ENCODE results near the gene PEA15. TPM values are rescaled to one million over a fixed set of nuclear protein-coding genes. Genes with fewer than 3 reads are reported as not detected.

PEA15 gene
- total RNA-seq, 1 experiment from 2014 or later, result 51.9 TPM

GRCh38 chr1:160221089-160221488, 15.9 kb downstream of the PEA15 start:
- in situ Hi-C loops (cut with HindIII; ENCODE audit: low pct_unique_long_range_greater_than_20kb, low sequenced_read_pairs), result no loop called here
- no peak for DNase-seq (ENCODE audit: low read depth, low spot score)

GRCh38 chr1:160222546-160222945, 17.4 kb downstream of the PEA15 start:
- DNase-seq (ENCODE audit: low read depth, low spot score), result no peak
- in situ Hi-C loops (cut with HindIII; ENCODE audit: low pct_unique_long_range_greater_than_20kb, low sequenced_read_pairs), result no loop called here

- in situ Hi-C loops (cut with HindIII; ENCODE audit: low pct_unique_long_range_greater_than_20kb, low sequenced_read_pairs), result no loop called here
- DNase-seq (ENCODE audit: low read depth, low spot score), result no peak
Measured at GRCh38 chr1:160224606-160225005, 19.4 kb downstream of the PEA15 start.

DNA sequence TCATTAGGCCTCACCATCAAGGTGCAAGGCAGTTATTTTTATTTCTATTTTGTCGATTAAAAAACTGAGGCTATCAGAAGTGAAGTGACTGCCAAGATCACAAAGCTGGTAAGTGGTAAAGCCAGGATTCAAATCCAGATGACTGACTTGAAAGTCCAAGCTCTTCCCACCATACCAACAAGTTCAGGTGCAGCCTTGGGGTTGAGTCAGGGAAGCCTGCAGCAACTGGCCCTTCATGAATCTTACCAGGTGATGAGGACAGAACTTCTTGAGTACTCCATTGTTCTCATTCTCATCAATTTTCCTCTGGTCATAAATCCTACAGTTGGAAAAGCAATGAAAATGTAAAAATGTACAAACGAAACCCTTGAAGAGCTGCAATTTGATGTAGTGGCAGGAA, 20.2 kb downstream of the PEA15 start:
- no peak for DNase-seq (ENCODE audit: low read depth, low spot score)
- in situ Hi-C loops (cut with HindIII; ENCODE audit: low pct_unique_long_range_greater_than_20kb, low sequenced_read_pairs), result no loop called here

DNA sequence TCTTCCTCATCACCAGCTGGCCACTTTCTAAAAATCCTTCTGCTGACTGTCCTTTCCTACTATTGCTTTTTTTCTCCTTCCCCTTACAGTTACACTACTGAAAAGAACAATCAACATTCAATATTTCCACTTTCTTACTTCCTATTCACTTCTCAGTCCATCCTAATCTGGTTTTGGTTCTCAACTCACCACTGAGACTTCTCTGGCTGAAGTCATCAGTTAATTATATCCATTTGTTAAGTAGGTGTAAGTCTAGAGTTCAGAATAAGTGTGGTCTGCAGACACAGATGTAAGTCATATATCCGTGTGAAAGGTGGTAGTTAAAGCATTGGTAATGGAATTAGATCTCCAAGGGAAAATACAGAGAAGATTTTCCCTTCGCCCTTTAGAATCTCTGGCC, 21.4 kb downstream of the PEA15 start:
- no peak for DNase-seq (ENCODE audit: low read depth, low spot score)
- in situ Hi-C loops (cut with HindIII; ENCODE audit: low pct_unique_long_range_greater_than_20kb, low sequenced_read_pairs), result no loop called here

- in situ Hi-C loops (cut with HindIII; ENCODE audit: low pct_unique_long_range_greater_than_20kb, low sequenced_read_pairs), result no loop called here
- DNase-seq (ENCODE audit: low read depth, low spot score), result no peak
Measured at GRCh38 chr1:160227034-160227433, 21.9 kb downstream of the PEA15 start.

DNA sequence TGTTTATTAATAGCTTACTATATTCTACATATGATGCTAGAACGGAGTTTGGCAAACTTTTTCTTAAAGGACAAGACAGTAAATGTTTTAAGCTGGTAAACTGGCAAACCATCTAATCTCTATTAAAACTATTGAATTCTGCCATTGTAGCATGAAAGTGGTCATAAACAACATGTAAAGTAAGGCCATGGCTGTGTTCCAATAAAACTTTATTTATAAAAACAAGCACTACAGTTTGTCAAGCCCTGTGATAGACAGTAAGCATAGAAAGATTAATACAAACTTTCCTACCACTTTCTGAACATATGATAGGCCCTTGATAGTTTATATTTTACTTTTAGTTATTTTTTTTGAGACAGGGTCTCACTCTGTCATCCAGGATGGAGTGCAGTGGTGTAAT, 22.4 kb downstream of the PEA15 start:
- in situ Hi-C loops (cut with HindIII; ENCODE audit: low pct_unique_long_range_greater_than_20kb, low sequenced_read_pairs), result no loop called here
- no peak for DNase-seq (ENCODE audit: low read depth, low spot score)

DNA sequence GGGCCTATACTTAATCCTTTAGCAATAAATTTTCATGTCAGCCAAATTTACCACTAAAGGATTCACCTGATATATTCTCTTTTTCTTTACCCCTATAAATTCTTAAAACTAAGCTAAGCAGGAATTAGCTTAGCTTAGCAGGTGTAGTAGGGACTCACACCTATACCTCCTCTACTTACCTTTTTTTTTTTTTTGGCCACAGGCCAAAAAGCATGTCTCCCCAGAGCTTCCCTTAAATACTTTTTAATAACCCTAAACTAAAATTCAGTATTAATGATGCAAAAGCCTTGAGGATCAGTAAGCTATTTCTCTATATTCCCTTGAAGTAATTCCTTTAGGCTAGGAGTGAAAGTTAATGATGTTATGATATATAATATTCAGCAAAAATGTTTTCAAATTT, 23.2 kb downstream of the PEA15 start:
- no peak for DNase-seq (ENCODE audit: low read depth, low spot score)
- in situ Hi-C loops (cut with HindIII; ENCODE audit: low pct_unique_long_range_greater_than_20kb, low sequenced_read_pairs), result no loop called here

DNA sequence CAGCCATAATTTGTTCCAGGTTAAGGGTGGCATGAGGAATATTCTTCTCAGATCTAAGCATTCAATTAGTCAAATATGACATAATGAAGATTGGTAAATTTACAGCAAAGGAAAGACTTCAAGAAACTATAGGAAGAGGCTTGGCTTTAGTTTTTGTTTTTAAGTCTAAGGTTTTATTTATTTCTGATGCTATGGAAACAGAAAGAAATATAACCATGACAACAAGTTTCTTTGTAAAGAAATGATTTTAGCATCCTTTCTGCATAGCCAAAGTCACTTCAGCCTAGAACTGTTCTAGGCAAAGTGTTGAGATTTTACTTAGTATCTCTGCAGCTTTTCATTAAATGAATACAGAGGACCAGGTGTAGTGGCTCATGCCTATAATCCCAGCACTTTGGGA, 27.7 kb downstream of the PEA15 start:
- in situ Hi-C loops (cut with HindIII; ENCODE audit: low pct_unique_long_range_greater_than_20kb, low sequenced_read_pairs), result no loop called here

DNA sequence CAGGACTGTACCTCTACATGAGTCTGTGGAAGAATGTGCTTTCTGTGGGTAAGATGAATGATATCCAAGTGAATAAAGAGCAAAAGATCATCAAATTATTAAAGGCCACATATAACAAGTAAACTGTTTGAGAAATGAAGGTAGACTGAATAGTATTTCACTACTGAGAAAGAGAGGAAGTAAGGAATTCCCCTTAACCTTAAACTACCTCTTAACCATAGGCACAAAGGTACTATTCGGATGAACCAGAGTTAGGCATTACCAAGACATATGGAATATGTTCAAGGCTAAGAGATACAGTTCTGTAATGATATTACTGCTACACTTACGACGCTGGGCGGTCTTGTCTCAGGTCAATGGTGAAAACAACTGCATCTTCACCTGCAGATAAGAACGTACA, 31.6 kb downstream of the PEA15 start:
- no peak for DNase-seq (ENCODE audit: low read depth, low spot score)
- in situ Hi-C loops (cut with HindIII; ENCODE audit: low pct_unique_long_range_greater_than_20kb, low sequenced_read_pairs), result no loop called here

More for the DNA sequence above, 27.7 kb downstream of the PEA15 start:
- DNase-seq (ENCODE audit: low read depth, low spot score), result no peak

DNA sequence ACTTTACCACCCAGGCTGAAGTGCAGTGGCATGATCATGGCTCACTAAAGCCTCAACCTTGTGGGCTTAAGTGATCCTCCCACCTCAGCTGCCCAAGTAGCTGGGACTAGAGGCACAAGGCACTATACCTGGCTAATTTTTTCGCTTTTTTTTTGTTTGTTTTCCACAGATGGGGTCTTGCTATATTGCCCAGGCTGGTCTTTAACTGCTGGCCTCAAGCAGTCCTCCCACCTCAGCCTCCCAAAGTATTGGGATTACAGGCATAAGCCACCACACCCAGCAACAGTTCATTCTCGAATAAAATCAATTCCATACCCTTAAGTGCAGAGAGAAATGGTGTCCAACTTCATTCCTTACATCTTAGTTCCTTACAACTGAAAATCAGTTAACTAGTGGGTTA, 32.4 kb downstream of the PEA15 start:
- DNase-seq (ENCODE audit: low read depth, low spot score), result no peak
- in situ Hi-C loops (cut with HindIII; ENCODE audit: low pct_unique_long_range_greater_than_20kb, low sequenced_read_pairs), result no loop called here

- in situ Hi-C loops (cut with HindIII; ENCODE audit: low pct_unique_long_range_greater_than_20kb, low sequenced_read_pairs), result no loop called here
- DNase-seq (ENCODE audit: low read depth, low spot score), result no peak
Measured at GRCh38 chr1:160238408-160238807, 33.2 kb downstream of the PEA15 start.

DNA sequence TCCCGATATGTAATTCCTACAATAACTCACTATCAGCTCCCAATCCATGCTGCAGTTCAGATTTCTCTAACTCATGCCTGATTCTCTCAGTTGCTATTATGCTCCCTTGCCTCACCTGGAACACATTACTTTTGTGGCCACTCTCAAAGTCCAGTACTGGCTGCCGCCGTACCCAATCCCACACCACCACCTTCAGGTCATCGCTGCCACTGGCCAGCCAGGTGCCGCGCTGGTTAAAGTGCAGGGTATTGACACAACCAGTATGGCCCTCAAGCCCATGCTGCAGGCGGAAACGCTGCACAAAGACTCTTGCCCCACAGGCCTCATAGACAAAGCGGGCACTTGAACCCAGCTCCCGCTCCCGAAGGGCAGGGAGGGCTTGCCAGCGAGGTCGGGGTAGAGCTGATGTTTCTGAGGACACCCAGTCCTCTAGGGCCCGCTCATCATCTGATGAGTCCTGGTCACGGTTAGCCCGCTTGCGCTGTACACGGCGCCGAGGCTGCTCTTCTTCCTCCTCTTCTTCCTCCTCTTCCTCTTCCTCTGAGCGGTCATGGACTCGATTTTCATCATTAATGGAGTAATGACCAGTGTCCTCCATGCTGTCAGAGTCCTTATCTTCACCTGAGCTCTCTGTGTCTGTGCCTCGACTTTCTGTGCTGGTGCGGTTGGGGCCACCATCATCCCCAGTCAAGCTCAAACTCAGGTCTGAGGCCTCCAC, 34.6 kb downstream of the PEA15 start:
- DNase-seq (ENCODE audit: low read depth, low spot score), result no peak

GRCh38 chr1:160243767-160244166, 38.6 kb downstream of the PEA15 start:
- in situ Hi-C loops (cut with HindIII; ENCODE audit: low pct_unique_long_range_greater_than_20kb, low sequenced_read_pairs), result no loop called here
- DNase-seq (ENCODE audit: low read depth, low spot score), result no peak

More for the DNA sequence above, 34.6 kb downstream of the PEA15 start:
- in situ Hi-C loops (cut with HindIII; ENCODE audit: low pct_unique_long_range_greater_than_20kb, low sequenced_read_pairs), result no loop called here

GRCh38 chr1:160244209-160244608, 39.0 kb downstream of the PEA15 start:
- in situ Hi-C loops (cut with HindIII; ENCODE audit: low pct_unique_long_range_greater_than_20kb, low sequenced_read_pairs), result no loop called here

DNA sequence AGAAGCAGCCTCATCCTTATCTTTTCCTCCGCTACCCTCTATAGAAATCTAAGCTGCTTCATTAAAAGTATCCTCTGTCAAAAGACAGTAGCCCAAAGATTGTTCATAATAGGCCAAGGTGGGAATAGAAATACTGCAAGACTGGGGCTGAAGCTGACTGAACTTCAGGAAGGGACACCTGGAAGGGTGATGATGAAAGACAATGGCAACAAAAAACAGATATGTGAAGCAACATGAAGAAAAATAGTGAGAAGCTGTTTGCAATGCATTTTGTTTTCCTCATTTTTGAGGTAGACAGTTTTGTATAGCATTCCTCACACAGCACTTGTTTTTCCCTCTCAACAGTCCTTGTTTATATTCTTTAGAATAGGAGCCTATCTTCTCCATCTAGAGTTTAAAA, 40.2 kb downstream of the PEA15 start:
- in situ Hi-C loops (cut with HindIII; ENCODE audit: low pct_unique_long_range_greater_than_20kb, low sequenced_read_pairs), result no loop called here
- DNase-seq (ENCODE audit: low read depth, low spot score), result no peak

More at GRCh38 chr1:160244209-160244608, 39.0 kb downstream of the PEA15 start:
- no peak for DNase-seq (ENCODE audit: low read depth, low spot score)

DNA sequence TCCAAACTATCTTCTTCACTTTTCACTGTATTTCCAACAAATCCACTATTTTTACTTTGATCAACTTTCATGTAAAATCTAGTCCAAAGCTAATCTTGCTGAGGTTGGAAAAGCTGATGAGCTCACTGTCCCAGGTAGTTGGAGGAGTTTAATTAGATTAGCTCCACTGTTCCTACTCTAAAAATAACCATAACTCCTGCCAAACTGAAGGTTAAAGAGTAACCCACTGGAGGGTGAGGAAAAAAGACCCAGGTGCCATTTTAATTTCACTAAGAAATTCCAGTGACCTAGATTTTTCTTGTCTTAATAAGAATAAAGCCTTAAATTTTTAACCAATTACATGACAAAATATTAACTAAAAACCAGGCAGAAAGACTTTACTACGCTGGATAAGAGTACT, 41.9 kb downstream of the PEA15 start:
- no peak for DNase-seq (ENCODE audit: low read depth, low spot score)
- in situ Hi-C loops (cut with HindIII; ENCODE audit: low pct_unique_long_range_greater_than_20kb, low sequenced_read_pairs), result no loop called here

DNA sequence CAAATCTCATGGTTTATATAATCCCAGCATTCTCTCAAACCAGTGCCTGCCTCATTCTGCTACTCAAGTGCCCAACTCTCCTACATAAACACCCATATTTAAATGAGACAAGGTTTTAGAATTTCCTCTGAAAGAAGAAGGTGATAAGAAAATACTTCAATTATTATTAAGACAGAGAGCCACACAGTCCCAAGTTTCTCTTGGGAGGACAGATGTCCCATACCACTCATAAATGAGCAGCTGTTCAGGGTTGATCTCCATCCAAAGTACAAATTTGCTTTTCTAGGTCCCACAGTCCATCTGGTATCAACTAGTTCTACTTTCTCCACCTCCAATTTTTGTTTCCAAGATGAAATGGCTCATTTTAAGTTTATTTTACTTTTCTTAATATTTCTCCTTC, 45.8 kb downstream of the PEA15 start:
- no peak for DNase-seq (ENCODE audit: low read depth, low spot score)
- in situ Hi-C loops (cut with HindIII; ENCODE audit: low pct_unique_long_range_greater_than_20kb, low sequenced_read_pairs), result loop anchor here (10.0 kb wide), 1 partner anchor 146 kb away; no protein-coding TSS in a partner anchor

DNA sequence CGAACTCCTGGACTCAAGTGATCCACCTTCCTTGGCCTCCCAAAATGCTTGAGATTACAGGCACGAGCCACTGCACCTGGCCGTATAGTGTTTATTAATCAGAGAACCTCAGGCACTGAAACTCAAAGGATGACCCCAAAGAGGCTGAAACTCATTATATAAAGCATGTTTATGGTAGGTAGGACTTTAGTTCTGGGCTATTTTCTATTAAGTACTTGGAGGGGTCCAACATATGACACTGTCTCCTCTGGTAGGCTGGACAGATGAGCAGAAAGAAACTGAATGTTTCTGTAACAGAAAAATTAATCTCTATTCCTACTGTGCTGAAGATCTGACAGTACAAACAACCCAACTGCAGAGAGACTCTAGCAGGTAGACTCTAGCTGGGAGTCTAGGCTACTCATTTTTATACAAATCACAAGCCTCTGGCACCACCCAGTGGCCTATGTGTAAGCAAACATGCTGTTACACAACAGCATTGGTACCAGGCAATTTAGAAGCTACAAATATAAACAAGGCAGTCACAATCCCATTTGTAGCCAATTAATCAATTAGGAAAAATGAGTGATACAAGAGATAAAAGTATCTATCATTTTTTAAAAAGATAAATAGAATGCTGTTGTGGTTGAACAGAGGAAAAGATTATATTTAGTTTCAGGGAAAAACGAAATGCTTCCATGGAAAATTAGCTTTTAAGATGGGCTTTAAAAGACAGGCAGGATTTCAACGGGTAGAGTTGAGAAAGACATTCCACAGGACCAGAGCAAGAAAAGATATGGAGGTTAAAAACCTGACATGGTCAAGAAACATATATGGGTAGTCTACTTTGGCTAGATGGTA, 46.7 kb downstream of the PEA15 start:
- DNase-seq (ENCODE audit: low read depth, low spot score), result peak; percentile 82
- in situ Hi-C loops (cut with HindIII; ENCODE audit: low pct_unique_long_range_greater_than_20kb, low sequenced_read_pairs), result loop anchor here (10.0 kb wide), 1 partner anchor 147 kb away; no protein-coding TSS in a partner anchor
